K562 (cell line): ENCODE measurements around the gene ZSCAN25. TPM values are rescaled to one million over a fixed set of nuclear protein-coding genes. Genes with fewer than 3 reads are reported as not detected.

Experiments used
- ADNP ChIP-seq: fragments of 200-800 bp; sonication (Bioruptor generic); IDR thresholded peaks from 2 replicates; pipeline ENCODE4 v1.6.1; 2016; ENCODE audit warnings: missing genetic modification characterization, missing compliant biosample characterization
- BRCA1 ChIP-seq, 2 experiments: fragments of 450-650 bp in 1 of 2; sonication (generic) in 1 of 2; formaldehyde crosslinking in 1 of 2; IDR thresholded peaks; 2 replicates each; pipeline versions ENCODE4 v1.5.0 to v1.6.1; 2017 to 2020; ENCODE audit warnings: mild to moderate bottlenecking in 1 of 2, missing genetic modification reagents in 1 of 2
- ELF1 ChIP-seq: fragments of 200-800 bp; sonication (Bioruptor generic); IDR thresholded peaks from 2 replicates; pipeline ENCODE4 v1.6.1; 2016; ENCODE audit warnings: missing genetic modification characterization, missing compliant biosample characterization
- ELK1 ChIP-seq: sonication (generic); formaldehyde crosslinking; IDR thresholded peaks from 2 replicates; pipeline ENCODE4 v1.8.1; 2022; ENCODE audit warnings: missing genetic modification reagents
- FOXA3 ChIP-seq, 2 experiments: fragments of 450-650 bp in 1 of 2; sonication (generic) in 1 of 2; formaldehyde crosslinking; IDR thresholded peaks in 1 of 2; conservative IDR thresholded peaks in 1 of 2; 2 replicates each; pipeline versions ENCODE4 v1.4.0 to v1.8.0; 2020 to 2022; ENCODE audit warnings: mild to moderate bottlenecking in 2 of 2, missing genetic modification reagents in 1 of 2
- MCM7 ChIP-seq, 2 experiments: fragments of 450-650 bp; IDR thresholded peaks; 2 replicates each; pipeline ENCODE4 v1.6.1; 2016 to 2018
- POLR3G ChIP-seq: IDR thresholded peaks from 2 replicates; pipeline ENCODE4 v1.6.1; 2011; ENCODE audit not compliant: insufficient read length, insufficient replicate concordance; ENCODE audit errors: extremely low read depth
- PPARD ChIP-seq: fragments of 250-450 bp; sonication (Bioruptor Pico); IDR thresholded peaks from 2 replicates; pipeline ENCODE4 v1.8.0; 2022; ENCODE audit warnings: inconsistent platforms, mild to moderate bottlenecking, moderate library complexity
- PTRF ChIP-seq: fragments of 450-650 bp; IDR thresholded peaks from 2 replicates; pipeline ENCODE4 v1.6.1; 2016; ENCODE audit warnings: mild to moderate bottlenecking, missing genetic modification characterization, missing compliant biosample characterization
- PURB ChIP-seq: sonication (generic); formaldehyde crosslinking; IDR thresholded peaks from 2 replicates; pipeline ENCODE4 v1.9.0; 2021; ENCODE audit warnings: low read depth, mild to moderate bottlenecking, missing genetic modification reagents
- SFPQ ChIP-seq: fragments of 200-400 bp; formaldehyde crosslinking; IDR thresholded peaks from 2 replicates; pipeline ENCODE4 v1.6.1; 2017; ENCODE audit warnings: mild to moderate bottlenecking, low read depth, low read length, moderate library complexity
- TCF7 ChIP-seq: sonication (generic); IDR thresholded peaks from 2 replicates; pipeline ENCODE4 v1.6.1; 2016; ENCODE audit warnings: antibody characterized with exemption, borderline replicate concordance
- ZMIZ1 ChIP-seq, 2 experiments: fragments of 150-350 bp in 1 of 2; IDR thresholded peaks; 2 replicates each; pipeline ENCODE4 v1.6.1; 2012 to 2016; ENCODE audit warnings: low read depth in 2 of 2, low read length in 2 of 2, mild to moderate bottlenecking in 1 of 2, moderate library complexity in 1 of 2
- ZNF263 ChIP-seq: sonication (generic); formaldehyde crosslinking; IDR thresholded peaks from 2 replicates; pipeline ENCODE4 v1.8.0; 2022; ENCODE audit warnings: mild to moderate bottlenecking, missing genetic modification reagents, borderline replicate concordance
- ZNF511 ChIP-seq: sonication (generic); formaldehyde crosslinking; IDR thresholded peaks from 2 replicates; pipeline ENCODE4 v1.8.0; 2022; ENCODE audit warnings: mild to moderate bottlenecking, missing genetic modification reagents
- ZSCAN32 ChIP-seq: fragments of 450-650 bp; formaldehyde crosslinking; IDR thresholded peaks from 2 replicates; pipeline ENCODE4 v1.4.0; 2020; ENCODE audit warnings: mild to moderate bottlenecking, moderate library complexity
- polyA plus RNA-seq, 8 experiments: library from polyadenylated mRNA; depleted of rRNA in 4 of 8; stranded (reverse) in 5 of 8; unstranded in 3 of 8; fragments of >200 nt; fragmentation: Nextera tagmentation in 2 of 8; fragmentation: Illumina TruSeq in 1 of 8; extraction: Ambion mirVana in 2 of 8; extraction: Trizol in 1 of 8; gene quantifications; 2 replicates each; pipeline versions ENCODE4 v1.2.1 to v1.2.3, GENCODE V29; 2011 to 2014; ENCODE audit warnings: inconsistent platforms in 1 of 8, missing spikeins in 1 of 8
- total RNA-seq, 7 experiments: library from RNA; depleted of rRNA in 6 of 7; stranded (reverse); fragments of >200 nt in 6 of 7; fragmentation: Illumina TruSeq in 2 of 7; extraction: Trizol in 2 of 7; gene quantifications; 2 replicates each; pipeline versions ENCODE4 v1.2.1 to v1.2.3, GENCODE V29; 2011 to 2021; ENCODE audit warnings: low replicate concordance in 1 of 7

The ZSCAN25 gene
- total and polyA plus RNA-seq, 9 of the 15 experiments (the other 6 are each of a cell fraction or from before 2014, with no cell fraction given): 0.94 to 18.4 (median 12.8) TPM

- TF ChIP-seq ZMIZ1 (IDR thresholded peaks at IDR 0.05; ENCODE audit: low read depth in 2 of 2, low read length in 2 of 2) (peak in 1 of 2 experiments; percentile 25; a peak in 1 of 4 replicates), ZSCAN32 (no peak), BRCA1 (IDR thresholded peaks at IDR 0.05) (no peak), BRCA1 (CRISPR knock-in tag; IDR thresholded peaks at IDR 0.05) (no peak), TCF7 (peak; percentile 73; the same call in 1 of the 2 replicates), ADNP (tag) (peak; percentile 95), ZNF263 (CRISPR knock-in tag) (peak; percentile 39; the same call in 1 of the 2 replicates), PTRF (no peak), ELF1 (tag) (peak; percentile 96), MCM7 (IDR thresholded peaks at IDR 0.05) (no peak), ZNF511 (CRISPR knock-in tag) (peak; percentile 94; the same call in 1 of the 2 replicates), FOXA3 (CRISPR knock-in tag; conservative IDR thresholded peaks at IDR 0.05 in 1 of 2, IDR thresholded peaks at IDR 0.05 in 1 of 2) (no peak; a peak in 1 of 4 replicates), ELK1 (CRISPR knock-in tag) (no peak), PPARD (CRISPR knock-in tag) (no peak), PURB (CRISPR knock-in tag) (no peak), SFPQ (no peak), POLR3G (no peak)
These were observed at the start of gene ZSCAN25 (continued) for GRCh38 chr7:99616359-99617191.
